H9 (cell line): ENCODE measurements around the gene STAG2. TPM values are rescaled to one million over a fixed set of nuclear protein-coding genes. Genes with fewer than 3 reads are reported as not detected.

Source experiments
- DNase-seq: peaks from one replicate; pipeline ENCODE4 v3.0.0-alpha.2; 2017
- H2AFZ ChIP-seq: one replicate; pipeline ENCODE4 v1.6.1; 2013; ENCODE audit warnings: mild to moderate bottlenecking, low read length, control low read depth, moderate library complexity
- H2AK5ac ChIP-seq: 2 replicates; pipeline ENCODE4 v1.6.1; 2013; ENCODE audit warnings: low read length, control low read depth, mixed read lengths; ENCODE audit not compliant: insufficient read length
- H2BK120ac ChIP-seq: one replicate; pipeline ENCODE4 v1.6.1; 2013; ENCODE audit warnings: low read depth, mild to moderate bottlenecking, low read length, control low read depth, inconsistent platforms; ENCODE audit not compliant: poor library complexity, severe bottlenecking
- H2BK12ac ChIP-seq: 2 replicates; pipeline ENCODE4 v1.6.1; 2013; ENCODE audit warnings: low read length, control low read depth, mixed read lengths, low read depth; ENCODE audit not compliant: insufficient read length
- H2BK15ac ChIP-seq: 2 replicates; pipeline ENCODE4 v1.6.1; 2013; ENCODE audit warnings: low read depth, low read length, control low read depth
- H2BK20ac ChIP-seq: one replicate; pipeline ENCODE4 v1.6.1; 2013; ENCODE audit warnings: low read depth, mild to moderate bottlenecking, low read length, control low read depth, inconsistent platforms; ENCODE audit not compliant: poor library complexity, severe bottlenecking
- H2BK5ac ChIP-seq: 2 replicates; pipeline ENCODE4 v1.6.1; 2013; ENCODE audit warnings: low read length, control low read depth, mixed read lengths; ENCODE audit not compliant: insufficient read length
- H3K14ac ChIP-seq: 2 replicates; pipeline ENCODE4 v1.6.1; 2013; ENCODE audit warnings: low read length, control low read depth; ENCODE audit not compliant: insufficient read depth
- H3K18ac ChIP-seq: 2 replicates; pipeline ENCODE4 v1.6.1; 2013; ENCODE audit warnings: low read depth, mild to moderate bottlenecking, mixed read lengths, low read length, control low read depth; ENCODE audit not compliant: insufficient read length
- H3K23ac ChIP-seq: 2 replicates; pipeline ENCODE4 v1.6.1; 2013; ENCODE audit warnings: low read length, control low read depth, mixed read lengths, low read depth; ENCODE audit not compliant: insufficient read length
- H3K23me2 ChIP-seq: 2 replicates; pipeline ENCODE4 v1.6.1; 2013; ENCODE audit warnings: low read depth, mild to moderate bottlenecking, mixed read lengths, low read length, control low read depth; ENCODE audit not compliant: insufficient read length, poor library complexity, severe bottlenecking
- H3K27ac ChIP-seq: 2 replicates; pipeline ENCODE4 v1.5.1; 2013; ENCODE audit warnings: low read length, control low read depth, mixed read lengths, low read depth; ENCODE audit not compliant: insufficient read length
- H3K27me3 ChIP-seq: 2 replicates; pipeline ENCODE4 v1.6.1; 2013; ENCODE audit warnings: low read length, control low read depth, inconsistent platforms; ENCODE audit not compliant: insufficient read depth
- H3K4ac ChIP-seq: 2 replicates; pipeline ENCODE4 v1.6.1; 2013; ENCODE audit warnings: low read depth, mild to moderate bottlenecking, control low read depth, inconsistent platforms, low read length, moderate library complexity
- H3K4me1 ChIP-seq: 2 replicates; pipeline ENCODE4 v1.6.1; 2013; ENCODE audit warnings: low read length, control low read depth, inconsistent platforms; ENCODE audit not compliant: insufficient read depth
- H3K4me2 ChIP-seq: 2 replicates; pipeline ENCODE4 v1.6.1; 2013; ENCODE audit warnings: low read length, control low read depth, mixed read lengths; ENCODE audit not compliant: insufficient read length, insufficient read depth
- H3K56ac ChIP-seq: 2 replicates; pipeline ENCODE4 v1.6.1; 2013; ENCODE audit warnings: low read depth, mild to moderate bottlenecking, mixed read lengths, low read length, control low read depth; ENCODE audit not compliant: insufficient read length
- H3K79me1 ChIP-seq: 2 replicates; pipeline ENCODE4 v1.6.1; 2013; ENCODE audit warnings: low read depth, mild to moderate bottlenecking, moderate library complexity, low read length, control low read depth, inconsistent platforms; ENCODE audit not compliant: insufficient read depth, poor library complexity, severe bottlenecking
- H3K79me2 ChIP-seq: 2 replicates; pipeline ENCODE4 v1.6.1; 2013; ENCODE audit warnings: low read length, control low read depth, inconsistent platforms; ENCODE audit not compliant: insufficient read depth
- H3K9ac ChIP-seq: 2 replicates; pipeline ENCODE4 v1.6.1; 2013; ENCODE audit warnings: low read length, control low read depth, mixed read lengths; ENCODE audit not compliant: insufficient read length; ENCODE audit errors: extremely low read depth
- H3K9me3 ChIP-seq: one replicate; pipeline ENCODE4 v1.6.1; 2013; ENCODE audit warnings: low read depth, low read length, inconsistent platforms; ENCODE audit not compliant: control insufficient read depth
- H3T11ph ChIP-seq: one replicate; pipeline ENCODE4 v1.6.1; 2013; ENCODE audit warnings: mild to moderate bottlenecking, low read length, control low read depth, inconsistent platforms
- H4K20me1 ChIP-seq: one replicate; pipeline ENCODE4 v1.6.1; 2013; ENCODE audit not compliant: control insufficient read depth, insufficient read length, insufficient read depth
- H4K5ac ChIP-seq: 2 replicates; pipeline ENCODE4 v1.6.1; 2013; ENCODE audit warnings: low read depth, mild to moderate bottlenecking, mixed read lengths, low read length, control low read depth; ENCODE audit not compliant: insufficient read length
- H4K8ac ChIP-seq: replicated peaks from 2 replicates; pipeline ENCODE4 v1.6.1; 2013; ENCODE audit warnings: low read length, control low read depth, mixed read lengths, low read depth; ENCODE audit not compliant: insufficient read length
- H4K91ac ChIP-seq: 2 replicates; pipeline ENCODE4 v1.6.1; 2013; ENCODE audit warnings: low read depth, mild to moderate bottlenecking, moderate library complexity, mixed read lengths, low read length, control low read depth; ENCODE audit not compliant: insufficient read length
- H3K27ac Mint-ChIP-seq, 3 experiments: 2 replicates in 2 of 3; 3 replicates in 1 of 3; pipeline ENCODE4 v1.8.0; 2020 to 2021; ENCODE audit warnings: mixed read lengths in 3 of 3, mild to moderate bottlenecking in 1 of 3, moderate library complexity in 1 of 3
- H3K27me3 Mint-ChIP-seq: 2 replicates; pipeline ENCODE4 v1.8.0; 2021; ENCODE audit warnings: low read depth, mild to moderate bottlenecking, moderate library complexity, mixed read lengths
- H3K36me3 Mint-ChIP-seq, 3 experiments: 2 replicates in 2 of 3; 3 replicates in 1 of 3; pipeline ENCODE4 v1.8.0; 2020 to 2021; ENCODE audit warnings: low read depth in 3 of 3, mixed read lengths in 3 of 3; ENCODE audit not compliant: insufficient read depth in 1 of 3
- H3K4me1 Mint-ChIP-seq, 2 experiments: 2 replicates each; pipeline ENCODE4 v1.8.0; 2020; ENCODE audit warnings: mixed read lengths in 2 of 2
- H3K4me3 Mint-ChIP-seq, 2 experiments: 2 replicates in 1 of 2; 3 replicates in 1 of 2; pipeline ENCODE4 v1.8.0; 2020 to 2021; ENCODE audit warnings: mild to moderate bottlenecking in 2 of 2, mixed read lengths in 2 of 2, moderate library complexity in 1 of 2
- H3K9me3 Mint-ChIP-seq, 2 experiments: 2 replicates in 1 of 2; 3 replicates in 1 of 2; pipeline ENCODE4 v1.8.0; 2020; ENCODE audit warnings: mild to moderate bottlenecking in 2 of 2, mixed read lengths in 2 of 2, moderate library complexity in 1 of 2
- WGBS: extraction: QIAGEN DNeasy Blood & Tissue Kit; methylation state at CpG from one replicate; pipeline ENCODE4 v1.1.7; 2013; ENCODE audit warnings: missing lambda C conversion rate, low lambda C conversion rate, mixed read lengths; ENCODE audit not compliant: insufficient read length; ENCODE audit errors: extremely low coverage; 5-methylcytosine and 5-hydroxymethylcytosine counted together
- total RNA-seq: library from RNA; stranded (reverse); gene quantifications from 2 replicates; pipeline ENCODE4 v1.2.1, GENCODE V29; 2021
- TF ChIP-seq, protein P1 (sequence below): fragments of 200-600 bp; sonication (generic); conservative IDR thresholded peaks from 3 replicates; pipeline ENCODE4 v1.8.0; 2021; ENCODE audit warnings: antibody characterized with exemption, mild to moderate bottlenecking

STAG2 gene
- total RNA-seq, 1 experiment from 2014 or later, result 81.6 TPM

- Histone ChIP-seq H2AK5ac (no peak overlapping the region), H2BK5ac (no peak overlapping the region), H4K20me1 (no peaks in the 10 kb centered on the region), H3K27me3 (no peaks in the 10 kb centered on the region), H3K4me1 (no peaks in the 10 kb centered on the region), H3K14ac (no peak overlapping the region), H2BK15ac (no peak overlapping the region), H2BK12ac (no peak overlapping the region), H3K9ac (no peak overlapping the region), H3K27ac (no peak overlapping the region), H2BK120ac (no peak overlapping the region), H3K4me2 (no peak overlapping the region), H3K4ac (no peak overlapping the region), H4K5ac (no peak overlapping the region), H3K23ac (no peak overlapping the region), H3K79me1 (no peaks in the 10 kb centered on the region), H4K8ac (no peak overlapping the region), H3T11ph (no peak overlapping the region), H4K91ac (no peak overlapping the region), H2BK20ac (no peak overlapping the region), H3K18ac (no peak overlapping the region), H2AFZ (no peak overlapping the region), H3K23me2 (no peaks in the 10 kb centered on the region), H3K79me2 (no peaks in the 10 kb centered on the region), H3K9me3 (peaks cover 29% of the 10 kb centered on the region), H3K56ac (no peak overlapping the region)
- Mint-ChIP-seq H3K27me3 (no peaks in the 10 kb centered on the region), H3K9me3 (peaks cover 4 to 56% of the 10 kb centered on the region in 2 experiments; a peak in 3 of 5 replicates), H3K36me3 (peaks cover 56 to 74% (median 71%) of the 10 kb centered on the region in 3 experiments), H3K4me3 (no peak overlapping the region), H3K4me1 (no peaks in the 10 kb centered on the region), H3K27ac (no peak overlapping the region)
- no CpG with 5 or more reads among the region's 6 CpGs for WGBS
- TF ChIP-seq, protein P1, sequence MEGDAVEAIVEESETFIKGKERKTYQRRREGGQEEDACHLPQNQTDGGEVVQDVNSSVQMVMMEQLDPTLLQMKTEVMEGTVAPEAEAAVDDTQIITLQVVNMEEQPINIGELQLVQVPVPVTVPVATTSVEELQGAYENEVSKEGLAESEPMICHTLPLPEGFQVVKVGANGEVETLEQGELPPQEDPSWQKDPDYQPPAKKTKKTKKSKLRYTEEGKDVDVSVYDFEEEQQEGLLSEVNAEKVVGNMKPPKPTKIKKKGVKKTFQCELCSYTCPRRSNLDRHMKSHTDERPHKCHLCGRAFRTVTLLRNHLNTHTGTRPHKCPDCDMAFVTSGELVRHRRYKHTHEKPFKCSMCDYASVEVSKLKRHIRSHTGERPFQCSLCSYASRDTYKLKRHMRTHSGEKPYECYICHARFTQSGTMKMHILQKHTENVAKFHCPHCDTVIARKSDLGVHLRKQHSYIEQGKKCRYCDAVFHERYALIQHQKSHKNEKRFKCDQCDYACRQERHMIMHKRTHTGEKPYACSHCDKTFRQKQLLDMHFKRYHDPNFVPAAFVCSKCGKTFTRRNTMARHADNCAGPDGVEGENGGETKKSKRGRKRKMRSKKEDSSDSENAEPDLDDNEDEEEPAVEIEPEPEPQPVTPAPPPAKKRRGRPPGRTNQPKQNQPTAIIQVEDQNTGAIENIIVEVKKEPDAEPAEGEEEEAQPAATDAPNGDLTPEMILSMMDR, result no peak
- no peak for DNase-seq
These were observed 125.7 kb downstream of the STAG2 start for GRCh38 chrX:124087000-124087746.
